GM10847 (cell line): Measurements from ENCODE around the gene HDDC3.

Experiments used
- POLR2A ChIP-seq: IDR thresholded peaks from 2 replicates; pipeline ENCODE4 v1.6.1; 2011; ENCODE audit not compliant: insufficient read length; ENCODE audit errors: extremely low read depth

Gene HDDC3

DNA sequence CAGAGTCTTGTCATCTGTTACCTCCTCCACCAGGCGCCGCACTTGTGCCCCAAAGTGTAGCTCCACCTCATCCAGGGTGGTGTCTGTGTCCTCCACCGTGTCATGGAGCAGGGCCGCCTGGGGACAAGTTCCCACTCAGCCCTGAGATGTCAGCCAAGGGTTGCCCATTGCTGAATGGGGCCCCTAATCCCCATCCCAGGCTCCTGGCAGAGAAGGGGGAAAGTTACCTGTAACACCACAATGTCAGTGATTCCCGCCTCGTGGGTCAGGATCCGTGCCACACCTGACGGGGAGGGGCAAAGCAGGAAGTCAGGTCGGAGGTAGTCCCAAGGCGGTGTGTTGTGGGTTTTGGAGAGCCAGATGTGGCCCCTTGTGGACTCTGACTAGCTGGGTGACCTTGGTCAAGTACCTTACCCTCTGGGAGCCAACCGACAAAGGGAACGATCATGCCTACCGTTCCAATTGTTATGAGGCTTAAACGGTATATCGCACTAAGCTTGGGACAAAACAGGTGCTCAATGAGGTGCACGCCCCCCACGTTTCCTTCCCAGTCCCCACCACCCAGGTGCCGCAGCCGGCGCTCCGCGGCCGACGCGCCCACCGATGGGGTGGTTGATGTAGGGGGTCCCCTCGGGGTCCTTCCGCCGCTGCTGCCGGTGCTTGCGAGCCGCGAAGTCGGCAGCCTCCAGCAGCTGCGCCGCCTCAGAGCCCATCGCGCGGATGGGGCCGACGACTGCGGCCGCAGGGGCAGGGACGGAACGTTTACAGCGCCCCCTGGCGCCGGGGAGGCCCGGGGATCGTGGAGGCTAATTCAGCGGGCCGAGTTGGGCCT, at the start of gene HDDC3:
Gene HDDC3 (minus strand): TSS at position 722 of the 832 bp plus-strand sequence. CDS start 9 bp downstream, at position 713.
- peak; percentile 78 for TF ChIP-seq POLR2A

- TF ChIP-seq POLR2A, result no peak
Observed at GRCh38 chr15:90982135-90982534, 49.8 kb upstream of the HDDC3 start.

DNA sequence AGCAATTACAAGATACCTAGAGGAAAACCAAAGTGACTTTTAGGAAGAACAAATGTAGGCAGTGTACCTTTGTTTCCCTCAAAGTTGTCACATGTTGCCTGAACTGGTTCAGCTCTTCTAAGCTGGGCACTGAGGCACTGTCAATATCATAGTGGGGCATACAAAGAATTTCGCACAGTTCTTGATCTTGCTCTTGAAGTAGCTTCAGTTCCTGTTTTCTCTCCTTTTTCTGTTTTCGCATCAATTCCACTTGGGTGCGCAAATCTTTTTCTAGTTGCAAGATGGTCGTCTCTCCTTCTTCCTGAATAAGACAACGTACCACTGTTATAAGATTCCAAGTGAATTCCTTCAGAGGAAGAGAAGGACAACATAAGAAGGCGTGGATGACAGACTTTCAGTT, 49.3 kb upstream of the HDDC3 start:
- no peak for TF ChIP-seq POLR2A

DNA sequence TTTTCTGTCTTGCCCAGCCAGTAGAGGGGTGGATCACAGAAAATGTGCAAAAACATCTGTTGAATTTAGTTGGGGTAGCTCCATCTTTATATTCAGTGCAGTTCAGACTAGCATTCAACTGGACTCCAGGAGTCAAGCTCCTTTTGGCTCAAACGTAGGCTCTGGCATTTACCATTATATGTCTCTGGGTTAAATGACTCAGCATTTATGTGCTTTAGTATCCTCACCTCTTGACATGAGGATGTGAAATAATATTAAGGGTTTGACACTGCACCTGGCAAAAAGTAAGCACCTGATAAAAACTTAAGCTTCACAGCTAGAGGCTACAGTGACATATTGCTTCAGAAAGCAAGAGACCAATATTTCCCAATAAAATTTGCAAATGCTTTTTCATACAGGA, 47.2 kb upstream of the HDDC3 start:
- TF ChIP-seq POLR2A, result no peak

DNA sequence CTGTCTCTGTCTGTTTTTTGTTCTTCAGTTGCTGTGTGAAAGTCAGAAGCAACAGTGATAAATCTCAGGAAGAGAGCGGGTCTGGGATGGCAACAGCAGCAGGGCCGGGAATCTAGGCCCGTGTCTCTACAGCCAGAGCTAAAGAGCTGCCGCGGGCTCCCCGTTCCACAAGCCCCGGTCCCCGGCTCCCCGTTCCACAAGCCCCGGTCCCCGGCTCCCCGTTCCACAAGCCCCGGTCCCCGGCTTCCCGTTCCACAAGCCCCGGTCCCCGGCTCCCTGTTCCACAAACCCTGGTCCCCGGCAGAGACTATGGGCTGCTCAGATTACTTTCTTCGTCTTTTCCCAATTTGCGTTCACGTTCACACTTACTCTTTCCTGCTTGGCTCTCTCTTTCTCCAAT, 41.9 kb upstream of the HDDC3 start:
- no peak for TF ChIP-seq POLR2A

GRCh38 chr15:90972133-90972532, 39.8 kb upstream of the HDDC3 start:
- TF ChIP-seq POLR2A, result no peak

GRCh38 chr15:90970274-90970673, 37.9 kb upstream of the HDDC3 start:
- no peak for TF ChIP-seq POLR2A

DNA sequence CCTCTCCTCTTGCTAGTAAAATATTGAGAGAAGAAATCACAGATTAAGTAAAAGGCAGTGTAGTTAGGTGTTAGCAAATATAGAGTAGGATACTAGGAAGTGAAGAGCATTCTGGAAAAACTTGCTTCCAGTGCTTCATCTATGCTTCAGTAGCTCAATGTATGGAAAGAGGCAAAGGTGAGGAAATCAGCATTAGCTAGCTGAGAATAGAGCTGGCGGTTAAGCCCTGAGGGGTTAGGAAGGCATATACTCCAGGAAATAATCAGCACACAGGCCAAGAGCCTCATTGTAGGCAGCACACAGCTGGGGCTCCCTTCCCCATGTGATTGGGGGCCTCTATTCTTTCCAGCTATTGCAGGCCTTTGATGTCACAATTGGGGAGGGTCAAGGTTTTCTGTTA, 36.1 kb upstream of the HDDC3 start:
- TF ChIP-seq POLR2A, result no peak

- no peak for TF ChIP-seq POLR2A
Observed at GRCh38 chr15:90967206-90967605, 34.9 kb upstream of the HDDC3 start.

GRCh38 chr15:90966262-90966661, 33.9 kb upstream of the HDDC3 start:
- no peak for TF ChIP-seq POLR2A

- no peak for TF ChIP-seq POLR2A
Observed at GRCh38 chr15:90962021-90962420, 29.7 kb upstream of the HDDC3 start.

GRCh38 chr15:90960298-90961091, 28.1 kb upstream of the HDDC3 start:
- no peak for TF ChIP-seq POLR2A

GRCh38 chr15:90959894-90960293, 27.5 kb upstream of the HDDC3 start:
- no peak for TF ChIP-seq POLR2A

- TF ChIP-seq POLR2A, result no peak
Observed at GRCh38 chr15:90959028-90959595, 26.8 kb upstream of the HDDC3 start.

DNA sequence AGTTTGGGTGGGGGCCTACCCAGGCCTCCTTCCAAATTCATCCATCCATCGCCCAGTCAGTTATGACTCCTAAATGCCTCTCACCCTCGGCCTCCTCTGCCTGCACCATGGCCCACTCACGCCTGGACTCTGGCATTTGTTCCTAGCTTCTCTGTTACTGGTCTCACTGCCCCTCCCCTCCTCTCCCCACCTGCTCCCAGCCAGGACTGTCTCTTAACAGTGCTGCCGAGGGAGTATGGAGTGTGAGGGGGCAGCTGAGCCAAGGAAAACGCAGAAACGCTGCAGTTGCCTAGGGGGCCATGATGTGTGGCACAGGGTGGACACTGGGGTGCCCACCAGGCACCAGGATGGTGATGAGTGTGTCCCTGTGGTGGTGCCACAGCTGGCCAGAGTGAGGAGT, 25.4 kb upstream of the HDDC3 start:
- TF ChIP-seq POLR2A, result no peak
